Calu3 (cell line): Measurements from ENCODE around the gene PAPLN. TPM values are rescaled to one million over a fixed set of nuclear protein-coding genes. Genes with fewer than 3 reads are reported as not detected.

Experiments used
- BruUV-seq: library from RNA; stranded (reverse); fragments of 400-500 nt; replicated peaks from 2 replicates; lab custom pipeline; 2021; lab: Mats Ljungman, UMichigan
- CTCF ChIA-PET: fragments of 300-600 bp; sonication (Branson Sonifier 250); formaldehyde crosslinking; loops from one replicate; lab custom pipeline; 2022; ENCODE audit warnings: antibody characterized with exemption; lab: Charles Lee
- DNase-seq: peaks from one replicate; pipeline ENCODE4 v3.0.0; 2022
- H3K27ac Mint-ChIP-seq: one replicate; pipeline ENCODE4 v1.8.0; 2022; ENCODE audit warnings: mixed read lengths; ENCODE audit not compliant: unreplicated experiment
- H3K27me3 Mint-ChIP-seq: one replicate; pipeline ENCODE4 v1.8.0; 2022; ENCODE audit warnings: mixed read lengths; ENCODE audit not compliant: unreplicated experiment
- H3K36me3 Mint-ChIP-seq: one replicate; pipeline ENCODE4 v1.8.0; 2022; ENCODE audit warnings: mild to moderate bottlenecking, moderate library complexity, mixed read lengths; ENCODE audit not compliant: insufficient read depth, unreplicated experiment
- H3K4me1 Mint-ChIP-seq: one replicate; pipeline ENCODE4 v1.8.0; 2022; ENCODE audit warnings: mild to moderate bottlenecking, low read depth, mixed read lengths; ENCODE audit not compliant: unreplicated experiment
- H3K4me3 Mint-ChIP-seq: one replicate; pipeline ENCODE4 v1.8.0; 2022; ENCODE audit warnings: mild to moderate bottlenecking, low read depth, moderate library complexity, mixed read lengths; ENCODE audit not compliant: unreplicated experiment
- H3K9me3 Mint-ChIP-seq: one replicate; pipeline ENCODE4 v1.8.0; 2022; ENCODE audit warnings: low read depth, mixed read lengths; ENCODE audit not compliant: unreplicated experiment
- CTCF ChIP-seq: fragments of 200-600 bp; IDR thresholded peaks from one replicate; pipeline ENCODE4 v1.8.0; 2022; ENCODE audit warnings: antibody characterized with exemption; ENCODE audit not compliant: unreplicated experiment
- intact Hi-C: fragments of 100-400 bp; cut with micrococcal nuclease; formaldehyde crosslinking; loops from one replicate; pipeline ENCODE4 v1.10.0; 2022; ENCODE audit not compliant: unreplicated experiment
- total RNA-seq: library from RNA; stranded (reverse); gene quantifications from 2 replicates; pipeline ENCODE4 v1.2.3, GENCODE V29; 2022

The PAPLN gene
- total RNA-seq, 1 experiment from 2014 or later, result 0.17 TPM

- Mint-ChIP-seq H3K27ac (no peak overlapping the region), H3K27me3 (peaks cover 8% of the 10 kb centered on the region), H3K9me3 (no peaks in the 10 kb centered on the region), H3K36me3 (no peaks in the 10 kb centered on the region), H3K4me1 (no peaks in the 10 kb centered on the region), H3K4me3 (no peak overlapping the region)
- no TSS peak for BruUV-seq
- intact Hi-C loops, result no loop called here
- no peak for TF ChIP-seq CTCF
- CTCF ChIA-PET, result no interaction called here
- DNase-seq, result no peak
These were observed 23.8 kb downstream of the PAPLN start for GRCh38 chr14:73261075-73261474.

- H3K4me3 Mint-ChIP-seq, result no peak overlapping the region
- H3K27me3 Mint-ChIP-seq, result peaks cover 8% of the 10 kb centered on the region
- BruUV-seq, result no TSS peak
- H3K36me3 Mint-ChIP-seq, result no peaks in the 10 kb centered on the region
- H3K9me3 Mint-ChIP-seq, result no peaks in the 10 kb centered on the region
- no peaks in the 10 kb centered on the region for H3K4me1 Mint-ChIP-seq
- no peak for DNase-seq
- TF ChIP-seq CTCF, result no peak
- H3K27ac Mint-ChIP-seq, result no peak overlapping the region
- CTCF ChIA-PET, result no interaction called here
- intact Hi-C loops, result no loop called here
These were observed 24.5 kb downstream of the PAPLN start for GRCh38 chr14:73261520-73262426.

- H3K27me3 Mint-ChIP-seq, result peaks cover 8% of the 10 kb centered on the region
- no peaks in the 10 kb centered on the region for H3K9me3 Mint-ChIP-seq
- no peak for TF ChIP-seq CTCF
- intact Hi-C loops, result no loop called here
- peaks cover 2% of the 10 kb centered on the region for H3K36me3 Mint-ChIP-seq
- no peak overlapping the region for H3K27ac Mint-ChIP-seq
- DNase-seq, result no peak
- no TSS peak for BruUV-seq
- CTCF ChIA-PET, result no interaction called here
- no peak overlapping the region for H3K4me3 Mint-ChIP-seq
- H3K4me1 Mint-ChIP-seq, result no peaks in the 10 kb centered on the region
These were observed 25.3 kb downstream of the PAPLN start for GRCh38 chr14:73262427-73263183.

GRCh38 chr14:73263606-73264005, 26.3 kb downstream of the PAPLN start:
- H3K9me3 Mint-ChIP-seq, result no peaks in the 10 kb centered on the region
- H3K27ac Mint-ChIP-seq, result no peak overlapping the region
- no TSS peak for BruUV-seq
- CTCF ChIA-PET, result interaction anchor here (0.6 kb wide), 1 partner anchor 1267 kb away, joined by 7 read pairs; no protein-coding TSS in a partner anchor
- intact Hi-C loops, result no loop called here
- no peak for TF ChIP-seq CTCF
- no peaks in the 10 kb centered on the region for H3K4me1 Mint-ChIP-seq
- no peak for DNase-seq
- peaks cover 7% of the 10 kb centered on the region for H3K36me3 Mint-ChIP-seq
- H3K4me3 Mint-ChIP-seq, result no peak overlapping the region
- peaks cover 8% of the 10 kb centered on the region for H3K27me3 Mint-ChIP-seq
